SK-N-SH (cell line): ENCODE measurements around the gene THUMPD2. TPM values are rescaled to one million over a fixed set of nuclear protein-coding genes. Genes with fewer than 3 reads are reported as not detected.

Experiments
- CTCF ChIA-PET: fragments of 300-600, 350-600 bp; formaldehyde crosslinking; extraction: SDS; loops from one replicate; lab custom pipeline; 2021; lab: Yijun Ruan, JAX
- POLR2A ChIA-PET: fragments of 350-600 bp; sonication (Branson Sonifier 250); formaldehyde crosslinking; extraction: SDS; loops from one replicate; lab custom pipeline; 2020; ENCODE audit warnings: antibody characterized with exemption, inconsistent platforms; lab: Yijun Ruan, JAX
- DNase-seq: peaks from one replicate; pipeline ENCODE4 v3.0.0; 2012
- H2AFZ ChIP-seq: fragments of 200-600 bp; sonication (generic); 2 replicates; pipeline ENCODE4 v1.8.1; 2016; ENCODE audit warnings: antibody characterized with exemption, mild to moderate bottlenecking, low read depth
- H3F3A ChIP-seq: fragments of 200-600 bp; sonication (generic); replicated peaks from 2 replicates; pipeline ENCODE3; 2016; ENCODE audit warnings: antibody characterized with exemption, mild to moderate bottlenecking; ENCODE audit not compliant: insufficient read depth
- H3K27ac ChIP-seq, 2 experiments: fragments of 200-500 bp in 1 of 2; fragments of 200-600 bp in 1 of 2; sonication (Bioruptor generic) in 1 of 2; sonication (generic), shearing (Covaris generic) in 1 of 2; 2 replicates each; pipeline versions ENCODE4 v1.5.1 to v1.6.1; 2014 to 2016; ENCODE audit warnings: low read depth in 2 of 2, inconsistent platforms in 1 of 2, low read length in 1 of 2, mild to moderate bottlenecking in 1 of 2, mixed read lengths in 1 of 2
- H3K27me3 ChIP-seq: fragments of 200-600 bp; sonication (generic), shearing (Covaris generic); 2 replicates; pipeline ENCODE4 v1.6.1; 2016; ENCODE audit warnings: mixed run types; ENCODE audit not compliant: insufficient read depth
- H3K36me3 ChIP-seq, 2 experiments: fragments of 200-500 bp in 1 of 2; fragments of 200-600 bp in 1 of 2; sonication (Bioruptor generic) in 1 of 2; sonication (generic) in 1 of 2; replicated peaks in 1 of 2; 2 replicates each; pipeline versions ENCODE3 to v1.5.1; 2014 to 2016; ENCODE audit warnings: low read length in 1 of 2, mild to moderate bottlenecking in 1 of 2; ENCODE audit not compliant: insufficient read depth in 2 of 2, control insufficient read depth in 1 of 2
- H3K4me1 ChIP-seq, 2 experiments: fragments of 200-500 bp in 1 of 2; fragments of 200-600 bp in 1 of 2; sonication (Bioruptor generic) in 1 of 2; sonication (generic), shearing (Covaris generic) in 1 of 2; 2 replicates each; pipeline versions ENCODE4 v1.5.1 to v1.6.1; 2014 to 2016; ENCODE audit warnings: low read depth in 1 of 2, low read length in 1 of 2, mixed run types in 1 of 2; ENCODE audit not compliant: insufficient read depth in 2 of 2, control insufficient read depth in 1 of 2
- H3K4me2 ChIP-seq: fragments of 200-600 bp; sonication (generic), shearing (Covaris generic); 2 replicates; pipeline ENCODE4 v1.6.1; 2017; ENCODE audit warnings: mixed run types
- H3K4me3 ChIP-seq, 2 experiments: fragments of 200-500 bp in 1 of 2; fragments of 200-600 bp in 1 of 2; sonication (Bioruptor generic) in 1 of 2; sonication (generic), shearing (Covaris generic) in 1 of 2; 2 replicates each; pipeline versions ENCODE4 v1.5.1 to v1.8.1; 2014 to 2016; ENCODE audit warnings: low read depth in 2 of 2, inconsistent platforms in 1 of 2, low read length in 1 of 2, mild to moderate bottlenecking in 1 of 2, mixed read lengths in 1 of 2, moderate library complexity in 1 of 2
- H3K79me2 ChIP-seq: fragments of 200-600 bp; sonication (generic); 2 replicates; pipeline ENCODE4 v1.8.1; 2017; ENCODE audit warnings: mild to moderate bottlenecking; ENCODE audit not compliant: insufficient read depth
- H3K9ac ChIP-seq: fragments of 200-600 bp; sonication (generic); 2 replicates; pipeline ENCODE4 v1.6.1; 2017; ENCODE audit warnings: mixed run types
- H3K9me2 ChIP-seq: fragments of 200-600 bp; sonication (generic); 2 replicates; pipeline ENCODE4 v1.6.1; 2017; ENCODE audit warnings: mixed run types
- H3K9me3 ChIP-seq: fragments of 200-600 bp; sonication (generic); 2 replicates; pipeline ENCODE4 v1.6.1; 2017; ENCODE audit warnings: mixed run types, mild to moderate bottlenecking, moderate library complexity
- H4K20me1 ChIP-seq: fragments of 200-600 bp; sonication (generic); 2 replicates; pipeline ENCODE4 v1.6.1; 2017; ENCODE audit warnings: mild to moderate bottlenecking, mixed run types; ENCODE audit not compliant: insufficient read depth
- CHD2 ChIP-seq: fragments of 150-350 bp; IDR thresholded peaks from 2 replicates; pipeline ENCODE4 v1.6.1; 2018; ENCODE audit warnings: low read length; ENCODE audit not compliant: partially characterized antibody
- CTCF ChIP-seq: fragments of 200-600 bp; sonication (generic); IDR thresholded peaks from 2 replicates; pipeline ENCODE4 v1.6.1; 2017; ENCODE audit warnings: antibody characterized with exemption, mild to moderate bottlenecking, moderate library complexity
- ELF1 ChIP-seq: IDR thresholded peaks from 2 replicates; pipeline ENCODE4 v1.4.0; 2012
- EP300 ChIP-seq, 2 experiments: IDR thresholded peaks; 2 replicates each; pipeline versions ENCODE4 v1.4.0 to v1.6.1; 2012; ENCODE audit warnings: borderline replicate concordance in 1 of 2, low read depth in 1 of 2, low read length in 1 of 2
- EZH2phosphoT487 ChIP-seq: fragments of 200-600 bp; sonication (generic); IDR thresholded peaks from 2 replicates; pipeline ENCODE4 v1.6.1; 2017; ENCODE audit warnings: low read depth, mixed run types, mild to moderate bottlenecking, antibody characterized with exemption, moderate library complexity, borderline replicate concordance
- FOSL2 ChIP-seq: IDR thresholded peaks from 2 replicates; pipeline ENCODE4 v1.4.0; 2012; ENCODE audit warnings: low read depth, mild to moderate bottlenecking, moderate library complexity, borderline replicate concordance
- GABPA ChIP-seq: IDR thresholded peaks from 2 replicates; pipeline ENCODE4 v1.4.0; 2012; ENCODE audit warnings: low read depth, mild to moderate bottlenecking
- GATA2 ChIP-seq: sonication (generic); formaldehyde crosslinking; IDR thresholded peaks from 2 replicates; pipeline ENCODE4 v1.5.0; 2020; ENCODE audit warnings: mild to moderate bottlenecking, missing genetic modification reagents
- IRF3 ChIP-seq: fragments of 150-350 bp; IDR thresholded peaks from 2 replicates; pipeline ENCODE4 v1.6.1; 2016; ENCODE audit warnings: mild to moderate bottlenecking, low read depth, low read length
- JUND ChIP-seq: IDR thresholded peaks from 2 replicates; pipeline ENCODE4 v1.4.0; 2012
- MAX ChIP-seq: IDR thresholded peaks from 2 replicates; pipeline ENCODE4 v1.4.0; 2012; ENCODE audit warnings: low read depth
- NFIC ChIP-seq: IDR thresholded peaks from 2 replicates; pipeline ENCODE4 v1.4.0; 2012; ENCODE audit warnings: borderline replicate concordance
- RCOR1 ChIP-seq: fragments of 150-350 bp; IDR thresholded peaks from 2 replicates; pipeline ENCODE4 v1.6.1; 2017; ENCODE audit warnings: antibody characterized with exemption, low read length
- REST ChIP-seq: IDR thresholded peaks from 2 replicates; pipeline ENCODE4 v1.6.1; 2012; ENCODE audit warnings: mild to moderate bottlenecking, low read depth, low read length, moderate library complexity
- RFX5 ChIP-seq: IDR thresholded peaks from 2 replicates; pipeline ENCODE4 v1.6.1; 2012; ENCODE audit warnings: mild to moderate bottlenecking, improper control_type of control experiment, low read length
- RXRA ChIP-seq: IDR thresholded peaks from 2 replicates; pipeline ENCODE4 v1.4.0; 2012; ENCODE audit warnings: low read depth, mild to moderate bottlenecking, borderline replicate concordance
- SMC3 ChIP-seq: IDR thresholded peaks from 2 replicates; pipeline ENCODE4 v1.6.1; 2012; ENCODE audit warnings: low read depth, low read length, improper control_type of control experiment
- TAF1 ChIP-seq: IDR thresholded peaks from 2 replicates; pipeline ENCODE4 v1.6.1; 2012; ENCODE audit warnings: low read depth, mild to moderate bottlenecking, low read length, moderate library complexity, borderline replicate concordance
- TCF12 ChIP-seq: IDR thresholded peaks from 2 replicates; pipeline ENCODE4 v1.4.0; 2012
- TEAD4 ChIP-seq: IDR thresholded peaks from 2 replicates; pipeline ENCODE4 v1.4.0; 2012; ENCODE audit warnings: mild to moderate bottlenecking, borderline replicate concordance; ENCODE audit not compliant: insufficient read depth
- USF2 ChIP-seq: fragments of 150-350 bp; IDR thresholded peaks from 2 replicates; pipeline ENCODE4 v1.6.1; 2017; ENCODE audit warnings: antibody characterized with exemption, low read length, low read depth, borderline replicate concordance
- WGBS: methylation state at CpG from one replicate; pipeline ENCODE4 v1.1.6; 2017; ENCODE audit warnings: low lambda C conversion rate; 5-methylcytosine and 5-hydroxymethylcytosine counted together
- polyA plus RNA-seq, 3 experiments: library from polyadenylated mRNA; depleted of rRNA; stranded (reverse); fragments of >200 nt; gene quantifications; 2 replicates each; pipeline ENCODE4 v1.2.3, GENCODE V29; 2012

The THUMPD2 gene
- polyA plus RNA-seq, 1 of the 3 experiments (the other 2 are of a cell fraction): 5.3 TPM

GRCh38 chr2:39736640-39737039 lies 42.4 kb downstream of the THUMPD2 start (continued):
- TF ChIP-seq TEAD4 (0 out of 2 replicates have a peak, but pooled peaks have one; percentile 58), NFIC (peak; percentile 82), RFX5 (no peak), JUND (peak; percentile 42), TCF12 (peak; percentile 64), REST (no peak)
- TF ChIP-seq, all 33 proteins: peak for 6

- Histone ChIP-seq H3K27me3 (no peaks in the 10 kb centered on the region), H3K36me3 (peaks cover 11 to 48% of the 10 kb centered on the region in 2 experiments), H4K20me1 (no peaks in the 10 kb centered on the region), H3K9me2 (no peaks in the 10 kb centered on the region), H3K4me3 (no peak overlapping the region), H3K9ac (peak overlapping the region; percentile 69; the same call in 1 of the 2 replicates), H2AFZ (no peak overlapping the region), H3F3A (peaks cover 26% of the 10 kb centered on the region), H3K27ac (peak overlapping the region; percentile 50 to 92), H3K4me1 (peaks cover 10 to 33% of the 10 kb centered on the region in 2 experiments), H3K9me3 (no peaks in the 10 kb centered on the region), H3K79me2 (peaks cover 35% of the 10 kb centered on the region), H3K4me2 (peak overlapping the region; percentile 82)
- no peak for DNase-seq
- 100% methylated on average over 3 of the region's 3 CpGs for WGBS
- ChIA-PET POLR2A (no interaction called here), CTCF (interaction anchor here (1.3 kb wide), 1 partner anchor 356 kb away, joined by 4 read pairs; no protein-coding TSS in a partner anchor)
- TF ChIP-seq MAX (no peak), GABPA (no peak), EP300 (IDR thresholded peaks at IDR 0.05; ENCODE audit: borderline replicate concordance in 1 of 2, low read depth in 1 of 2, low read length in 1 of 2) (no peak), SMC3 (no peak), IRF3 (no peak), JUND (no peak), RXRA (no peak), CHD2 (no peak), TAF1 (no peak), CTCF (no peak), TEAD4 (no peak), FOSL2 (no peak), EZH2phosphoT487 (no peak), USF2 (no peak), RCOR1 (no peak), TCF12 (no peak), ELF1 (no peak), GATA2 (no peak)
Measured at GRCh38 chr2:39735648-39736047, 43.4 kb downstream of the THUMPD2 start.
